WI38 (cell line): Measurements from ENCODE around the gene GDF11.
A peak's percentile ranks its signal among the peaks of the same experiment; 100 is the strongest.

Experiments used
- H3K4me3 ChIP-seq: 2 replicates; pipeline ENCODE4 v1.5.1; 2011; ENCODE audit warnings: low read depth, mild to moderate bottlenecking, control low read depth, low read length
- TF ChIP-seq, protein P1 (sequence below): IDR thresholded peaks from 2 replicates; pipeline ENCODE4 v1.5.1; 2012; ENCODE audit warnings: low read depth, mild to moderate bottlenecking, control low read depth, low read length

GDF11 gene

GRCh38 chr12:55719371-55719770, 23.6 kb upstream of the GDF11 start:
- H3K4me3 ChIP-seq = no peak overlapping the region
- TF ChIP-seq, protein P1, sequence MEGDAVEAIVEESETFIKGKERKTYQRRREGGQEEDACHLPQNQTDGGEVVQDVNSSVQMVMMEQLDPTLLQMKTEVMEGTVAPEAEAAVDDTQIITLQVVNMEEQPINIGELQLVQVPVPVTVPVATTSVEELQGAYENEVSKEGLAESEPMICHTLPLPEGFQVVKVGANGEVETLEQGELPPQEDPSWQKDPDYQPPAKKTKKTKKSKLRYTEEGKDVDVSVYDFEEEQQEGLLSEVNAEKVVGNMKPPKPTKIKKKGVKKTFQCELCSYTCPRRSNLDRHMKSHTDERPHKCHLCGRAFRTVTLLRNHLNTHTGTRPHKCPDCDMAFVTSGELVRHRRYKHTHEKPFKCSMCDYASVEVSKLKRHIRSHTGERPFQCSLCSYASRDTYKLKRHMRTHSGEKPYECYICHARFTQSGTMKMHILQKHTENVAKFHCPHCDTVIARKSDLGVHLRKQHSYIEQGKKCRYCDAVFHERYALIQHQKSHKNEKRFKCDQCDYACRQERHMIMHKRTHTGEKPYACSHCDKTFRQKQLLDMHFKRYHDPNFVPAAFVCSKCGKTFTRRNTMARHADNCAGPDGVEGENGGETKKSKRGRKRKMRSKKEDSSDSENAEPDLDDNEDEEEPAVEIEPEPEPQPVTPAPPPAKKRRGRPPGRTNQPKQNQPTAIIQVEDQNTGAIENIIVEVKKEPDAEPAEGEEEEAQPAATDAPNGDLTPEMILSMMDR = no peak

GRCh38 chr12:55720071-55720564, 22.8 kb upstream of the GDF11 start, which contains the start of gene RDH5:
TSS of gene RDH5 (plus strand) at chr12:55720393. CDS start at chr12:55721185, 792 bp downstream.
- H3K4me3 ChIP-seq = no peak within 1 kb of the TSS
- TF ChIP-seq, protein P1 = no peak

GRCh38 chr12:55720894-55721444, 22.0 kb upstream of the GDF11 start:
- TF ChIP-seq, protein P1 = peak; percentile 28
- H3K4me3 ChIP-seq = no peak overlapping the region

DNA sequence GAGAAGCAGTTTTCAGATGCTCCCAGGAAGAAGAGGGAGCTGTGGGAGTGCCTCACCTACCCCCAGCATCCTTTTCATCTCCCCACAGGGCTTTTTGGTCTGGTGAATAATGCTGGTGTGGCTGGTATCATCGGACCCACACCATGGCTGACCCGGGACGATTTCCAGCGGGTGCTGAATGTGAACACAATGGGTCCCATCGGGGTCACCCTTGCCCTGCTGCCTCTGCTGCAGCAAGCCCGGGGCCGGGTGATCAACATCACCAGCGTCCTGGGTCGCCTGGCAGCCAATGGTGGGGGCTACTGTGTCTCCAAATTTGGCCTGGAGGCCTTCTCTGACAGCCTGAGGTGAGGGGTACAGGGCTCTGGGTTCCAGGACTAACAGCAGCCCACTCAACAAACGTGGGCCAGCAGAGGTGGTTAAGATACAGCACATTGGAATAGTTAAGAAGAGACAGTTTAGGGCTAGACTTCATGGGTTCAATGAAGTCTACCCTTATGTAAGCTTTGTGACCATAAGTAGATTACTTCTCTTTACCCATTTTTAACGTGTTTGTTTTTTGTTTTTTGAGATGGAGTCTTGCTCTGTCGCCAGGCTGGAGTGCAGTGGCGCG, 21.2 kb upstream of the GDF11 start:
- TF ChIP-seq, protein P1 = no peak
- no peak overlapping the region for H3K4me3 ChIP-seq

- H3K4me3 ChIP-seq = no peak overlapping the region
- TF ChIP-seq, protein P1 = no peak
Observed at GRCh38 chr12:55722948-55723347, 20.0 kb upstream of the GDF11 start.

- H3K4me3 ChIP-seq = no peak overlapping the region
- TF ChIP-seq, protein P1 = no peak
Observed at GRCh38 chr12:55723516-55724225, 19.3 kb upstream of the GDF11 start.
